ENCODE results near the gene TNFSF13.

The TNFSF13 gene

GRCh38 chr17:7552621-7553051 is 5.9 kb upstream of the TNFSF13 start:
- no peak for DNase-seq

GRCh38 chr17:7553356-7553755 is 5.2 kb upstream of the TNFSF13 start:
- no peak for DNase-seq

DNA sequence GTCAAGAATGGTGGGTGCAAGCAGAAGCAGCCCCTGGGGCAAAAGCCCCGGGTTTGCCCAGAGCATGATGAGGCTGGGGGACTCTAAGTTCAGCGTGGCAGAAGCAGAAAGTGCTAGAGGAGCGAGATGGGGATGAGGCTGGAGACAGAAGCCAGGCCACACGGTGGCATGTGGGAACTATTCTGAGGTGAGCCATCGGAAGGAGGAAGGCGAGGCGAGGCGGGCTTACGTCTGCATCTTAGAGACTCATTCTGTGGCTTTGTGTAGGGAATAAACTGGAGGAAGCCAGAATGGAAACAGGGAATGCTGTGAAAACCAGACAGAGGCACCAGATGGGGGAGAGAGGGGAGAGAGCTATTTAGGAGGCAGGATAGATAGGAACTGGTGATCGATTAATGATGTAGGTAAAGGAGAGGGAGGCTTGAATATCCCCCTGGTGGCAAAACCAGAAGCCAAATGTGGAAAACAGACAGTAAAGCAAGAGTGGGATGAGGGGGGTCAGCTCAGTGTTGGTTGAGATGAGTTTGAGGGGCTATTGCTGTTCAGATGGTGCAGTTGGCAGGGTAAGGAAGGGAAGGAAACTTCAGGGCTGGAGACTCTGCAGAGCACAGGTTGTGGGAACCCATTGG is 3.1 kb upstream of the TNFSF13 start:
- no peak for DNase-seq

DNA sequence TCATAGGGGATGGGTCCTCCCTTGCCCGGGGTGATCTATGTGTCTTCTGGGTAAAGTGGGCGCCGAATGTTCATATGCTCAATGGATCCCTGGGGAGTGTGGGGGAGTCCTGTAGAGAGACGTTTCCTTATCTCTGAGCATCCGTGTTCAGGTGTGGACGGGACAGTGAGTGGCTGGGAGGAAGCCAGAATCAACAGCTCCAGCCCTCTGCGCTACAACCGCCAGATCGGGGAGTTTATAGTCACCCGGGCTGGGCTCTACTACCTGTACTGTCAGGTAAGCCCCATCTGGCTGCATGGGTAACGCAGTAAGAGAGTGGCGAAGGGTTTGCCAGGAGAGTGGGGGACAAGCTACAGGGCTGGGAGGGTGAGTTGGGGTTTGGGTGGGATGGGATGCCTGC is 1.9 kb upstream of the TNFSF13 start:
- no peak for DNase-seq

- no peak for DNase-seq
These were observed 1.3 kb upstream of the TNFSF13 start for GRCh38 chr17:7557147-7557764.

GRCh38 chr17:7557775-7558543 is 591 bp upstream of the TNFSF13 start:
- no peak for DNase-seq

GRCh38 chr17:7559320-7560171 is 996 bp downstream of the TNFSF13 start:
- no peak for DNase-seq

DNA sequence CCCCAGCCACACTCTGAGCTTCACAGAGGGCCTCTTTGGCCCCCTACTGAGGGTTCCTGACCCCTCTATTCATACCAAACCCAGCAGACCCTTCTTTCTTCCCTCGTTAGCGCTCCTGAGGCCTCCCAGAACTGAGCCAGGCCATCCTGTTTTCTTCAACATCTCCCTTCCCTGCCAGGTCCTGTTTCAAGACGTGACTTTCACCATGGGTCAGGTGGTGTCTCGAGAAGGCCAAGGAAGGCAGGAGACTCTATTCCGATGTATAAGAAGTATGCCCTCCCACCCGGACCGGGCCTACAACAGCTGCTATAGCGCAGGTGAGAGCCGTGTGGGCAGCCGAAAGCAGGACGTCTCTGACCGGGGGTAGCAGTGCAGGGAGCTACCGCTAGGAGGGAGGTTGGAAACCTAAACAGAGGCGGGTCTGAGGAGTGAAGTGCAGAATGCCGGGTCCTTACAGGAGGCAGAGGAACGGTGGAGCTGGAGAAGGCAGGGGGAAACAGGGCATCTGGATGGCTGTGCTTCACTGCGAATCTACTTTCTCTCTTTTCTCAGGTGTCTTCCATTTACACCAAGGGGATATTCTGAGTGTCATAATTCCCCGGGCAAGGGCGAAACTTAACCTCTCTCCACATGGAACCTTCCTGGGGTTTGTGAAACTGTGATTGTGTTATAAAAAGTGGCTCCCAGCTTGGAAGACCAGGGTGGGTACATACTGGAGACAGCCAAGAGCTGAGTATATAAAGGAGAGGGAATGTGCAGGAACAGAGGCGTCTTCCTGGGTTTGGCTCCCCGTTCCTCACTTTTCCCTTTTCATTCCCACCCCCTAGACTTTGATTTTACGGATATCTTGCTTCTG is 1.9 kb downstream of the TNFSF13 start:
- DNase-seq, result peak; percentile 38

DNA sequence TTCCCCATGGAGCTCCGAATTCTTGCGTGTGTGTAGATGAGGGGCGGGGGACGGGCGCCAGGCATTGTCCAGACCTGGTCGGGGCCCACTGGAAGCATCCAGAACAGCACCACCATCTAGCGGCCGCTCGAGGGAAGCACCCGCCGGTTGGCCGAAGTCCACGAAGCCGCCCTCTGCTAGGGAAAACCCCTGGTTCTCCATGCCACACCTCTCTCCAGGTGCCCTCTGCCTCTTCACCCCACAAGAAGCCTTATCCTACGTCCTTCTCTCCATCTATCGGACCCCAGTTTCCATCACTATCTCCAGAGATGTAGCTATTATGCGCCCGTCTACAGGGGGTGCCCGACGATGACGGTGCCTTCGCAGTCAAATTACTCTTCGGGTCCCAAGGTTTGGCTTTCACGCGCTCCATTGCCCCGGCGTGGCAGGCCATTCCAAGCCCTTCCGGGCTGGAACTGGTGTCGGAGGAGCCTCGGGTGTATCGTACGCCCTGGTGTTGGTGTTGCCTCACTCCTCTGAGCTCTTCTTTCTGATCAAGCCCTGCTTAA is 2.6 kb downstream of the TNFSF13 start:
- peak; percentile 82 for DNase-seq

GRCh38 chr17:7561589-7562207 is 3.1 kb downstream of the TNFSF13 start, which contains the start of gene SENP3:
TSS of gene SENP3 (plus strand) at chr17:7561919. CDS start at chr17:7563077, 1,158 bp downstream.
- peak; percentile 85 for DNase-seq

- no peak for DNase-seq
These were observed 3.7 kb downstream of the TNFSF13 start for GRCh38 chr17:7562208-7562605.

DNA sequence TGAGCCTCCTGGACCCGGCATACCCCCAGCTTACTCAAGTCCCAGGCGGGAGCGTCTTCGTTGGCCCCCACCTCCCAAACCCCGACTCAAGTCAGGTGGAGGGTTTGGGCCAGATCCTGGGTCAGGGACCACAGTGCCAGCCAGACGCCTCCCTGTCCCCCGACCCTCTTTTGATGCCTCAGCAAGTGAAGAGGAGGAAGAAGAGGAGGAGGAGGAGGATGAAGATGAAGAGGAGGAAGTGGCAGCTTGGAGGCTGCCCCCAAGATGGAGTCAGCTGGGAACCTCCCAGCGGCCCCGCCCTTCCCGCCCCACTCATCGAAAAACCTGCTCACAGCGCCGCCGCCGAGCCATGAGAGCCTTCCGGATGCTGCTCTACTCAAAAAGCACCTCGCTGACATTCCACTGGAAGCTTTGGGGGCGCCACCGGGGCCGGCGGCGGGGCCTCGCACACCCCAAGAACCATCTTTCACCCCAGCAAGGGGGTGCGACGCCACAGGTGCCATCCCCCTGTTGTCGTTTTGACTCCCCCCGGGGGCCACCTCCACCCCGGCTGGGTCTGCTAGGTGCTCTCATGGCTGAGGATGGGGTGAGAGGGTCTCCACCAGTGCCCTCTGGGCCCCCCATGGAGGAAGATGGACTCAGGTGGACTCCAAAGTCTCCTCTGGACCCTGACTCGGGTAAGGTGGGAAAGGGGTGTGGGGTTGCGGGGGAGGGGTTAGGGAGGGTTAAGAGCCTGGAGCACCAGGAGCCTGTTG is 4.7 kb downstream of the TNFSF13 start:
- DNase-seq, result no peak

DNA sequence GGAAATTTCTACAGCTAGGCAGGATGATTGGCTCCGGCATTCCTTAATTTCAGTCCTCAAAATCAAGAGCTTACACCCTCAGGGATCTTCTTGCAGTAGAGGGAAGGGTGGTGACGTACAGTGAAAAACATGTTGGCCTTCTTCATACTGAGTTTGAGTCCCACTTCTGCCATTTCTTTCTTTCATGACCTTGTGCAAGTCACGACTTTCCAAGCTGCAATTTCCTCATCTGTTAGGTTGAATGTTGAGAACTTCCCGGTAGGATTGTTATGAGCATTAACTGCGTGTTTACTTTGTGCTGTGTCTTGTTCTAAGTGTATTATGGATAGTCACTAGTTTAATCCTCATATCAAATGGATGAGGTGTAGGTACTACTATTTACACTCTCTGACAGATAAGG is 11.0 kb downstream of the TNFSF13 start:
- DNase-seq, result no peak

- DNase-seq, result no peak
These were observed 11.8 kb downstream of the TNFSF13 start for GRCh38 chr17:7570351-7570750.

DNA sequence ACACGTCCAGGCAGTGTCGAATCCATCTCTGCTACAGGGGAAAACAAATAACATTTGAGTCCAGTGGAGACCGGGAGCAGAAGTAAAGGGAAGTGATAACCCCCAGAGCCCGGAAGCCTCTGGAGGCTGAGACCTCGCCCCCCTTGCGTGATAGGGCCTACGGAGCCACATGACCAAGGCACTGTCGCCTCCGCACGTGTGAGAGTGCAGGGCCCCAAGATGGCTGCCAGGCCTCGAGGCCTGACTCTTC is 13.7 kb downstream of the TNFSF13 start:
- DNase-seq, result no peak

GRCh38 chr17:7572588-7573323 is 14.2 kb downstream of the TNFSF13 start:
- peak; percentile 99 for DNase-seq

DNA sequence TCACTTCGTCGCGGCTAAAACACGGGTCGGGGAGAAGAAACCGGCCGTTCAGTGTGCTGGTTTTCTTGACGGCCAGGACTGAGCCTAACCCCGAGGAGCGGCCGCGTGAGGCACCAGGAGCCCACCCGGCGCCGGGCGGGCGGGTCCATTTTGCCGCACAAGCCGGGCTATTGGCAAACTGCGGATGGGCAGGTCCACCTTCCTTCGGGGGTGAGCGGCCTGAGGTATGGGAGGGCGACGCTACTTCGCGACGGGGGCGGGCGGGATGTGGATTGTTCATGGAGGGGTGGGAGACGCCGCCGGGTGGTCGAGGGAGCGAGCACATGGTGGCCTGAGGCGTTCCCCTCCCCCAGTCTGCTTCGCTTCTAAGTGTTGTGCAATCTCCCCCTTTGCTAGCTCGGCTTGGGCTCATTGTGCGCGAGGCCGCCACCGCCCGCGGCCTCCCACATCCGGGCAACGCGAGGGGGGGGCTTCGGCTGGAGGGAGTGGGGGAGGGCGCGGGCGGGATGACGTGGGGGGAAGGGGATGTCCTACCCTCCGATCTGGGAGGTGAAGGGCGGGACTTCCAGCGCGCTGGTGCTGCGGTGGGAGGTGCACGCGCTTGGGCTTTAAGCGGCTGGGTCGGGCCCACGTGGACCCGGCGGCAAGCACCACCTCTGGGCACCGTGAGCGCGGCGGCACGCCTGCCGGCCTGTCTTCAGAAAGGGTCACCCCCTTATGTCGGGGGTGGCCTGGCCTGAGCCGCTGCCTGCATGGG is 15.0 kb downstream of the TNFSF13 start:
- DNase-seq, result peak; percentile 91

DNA sequence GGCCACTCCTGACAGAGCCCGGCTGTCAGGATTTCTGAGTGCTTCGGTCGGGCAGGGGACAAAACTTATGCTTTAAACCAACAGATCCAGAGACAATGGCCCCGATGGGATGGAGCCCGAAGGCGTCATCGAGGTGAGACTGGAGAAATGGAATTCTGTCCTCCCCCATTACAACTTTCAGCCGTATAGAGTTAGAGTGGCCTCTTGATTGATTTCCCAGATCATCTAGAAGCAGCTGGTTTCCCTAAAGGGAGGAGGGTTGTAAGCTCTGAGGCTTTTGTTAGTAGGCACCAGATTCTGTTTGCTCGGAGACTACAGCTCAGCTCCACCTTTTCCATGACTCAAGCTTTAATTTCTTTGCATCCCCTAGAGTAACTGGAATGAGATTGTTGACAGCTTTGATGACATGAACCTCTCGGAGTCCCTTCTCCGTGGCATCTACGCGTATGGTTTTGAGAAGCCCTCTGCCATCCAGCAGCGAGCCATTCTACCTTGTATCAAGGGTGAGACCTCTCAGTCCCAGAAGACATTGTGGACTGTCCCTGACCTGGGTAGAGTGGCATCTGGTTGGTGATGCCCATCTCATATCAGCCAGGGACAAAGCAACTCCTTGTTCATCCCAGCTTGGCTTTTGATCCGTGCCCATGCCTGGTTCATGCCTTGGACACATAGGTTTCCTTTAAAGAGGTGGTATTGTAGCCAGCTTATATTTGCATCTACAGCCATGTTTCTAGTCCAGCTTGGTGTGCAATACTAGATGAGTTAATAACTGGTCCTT is 15.8 kb downstream of the TNFSF13 start:
- DNase-seq, result no peak

- no peak for DNase-seq
These were observed 16.9 kb downstream of the TNFSF13 start for GRCh38 chr17:7575481-7575883.
